Measurements from ENCODE around the gene CDH7.

The CDH7 gene

GRCh38 chr18:65791719-65792118 is 40.9 kb downstream of the CDH7 start:
- TF ChIP-seq, protein P1, sequence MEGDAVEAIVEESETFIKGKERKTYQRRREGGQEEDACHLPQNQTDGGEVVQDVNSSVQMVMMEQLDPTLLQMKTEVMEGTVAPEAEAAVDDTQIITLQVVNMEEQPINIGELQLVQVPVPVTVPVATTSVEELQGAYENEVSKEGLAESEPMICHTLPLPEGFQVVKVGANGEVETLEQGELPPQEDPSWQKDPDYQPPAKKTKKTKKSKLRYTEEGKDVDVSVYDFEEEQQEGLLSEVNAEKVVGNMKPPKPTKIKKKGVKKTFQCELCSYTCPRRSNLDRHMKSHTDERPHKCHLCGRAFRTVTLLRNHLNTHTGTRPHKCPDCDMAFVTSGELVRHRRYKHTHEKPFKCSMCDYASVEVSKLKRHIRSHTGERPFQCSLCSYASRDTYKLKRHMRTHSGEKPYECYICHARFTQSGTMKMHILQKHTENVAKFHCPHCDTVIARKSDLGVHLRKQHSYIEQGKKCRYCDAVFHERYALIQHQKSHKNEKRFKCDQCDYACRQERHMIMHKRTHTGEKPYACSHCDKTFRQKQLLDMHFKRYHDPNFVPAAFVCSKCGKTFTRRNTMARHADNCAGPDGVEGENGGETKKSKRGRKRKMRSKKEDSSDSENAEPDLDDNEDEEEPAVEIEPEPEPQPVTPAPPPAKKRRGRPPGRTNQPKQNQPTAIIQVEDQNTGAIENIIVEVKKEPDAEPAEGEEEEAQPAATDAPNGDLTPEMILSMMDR (conservative IDR thresholded peaks at IDR 0.05; ENCODE audit: low read length) = no peak
- no peak for TF ChIP-seq EZH2phosphoT487 (IDR thresholded peaks at IDR 0.05; ENCODE audit: borderline replicate concordance)
- H4K20me1 ChIP-seq (ENCODE audit: insufficient read depth, low read length, poor library complexity, severe bottlenecking) = no peaks in the 10 kb centered on the region

GRCh38 chr18:65792456-65793074 is 41.8 kb downstream of the CDH7 start:
- Histone ChIP-seq H3K27me3 (ENCODE audit: insufficient read depth, low read length, poor library complexity, severe bottlenecking) (no peaks in the 10 kb centered on the region), H3K4me2 (ENCODE audit: low read depth, low read length, poor library complexity, severe bottlenecking) (no peak overlapping the region), H3K4me3 (ENCODE audit: low read length, poor library complexity, severe bottlenecking) (no peak overlapping the region), H3K79me2 (ENCODE audit: insufficient read depth, low read length) (no peaks in the 10 kb centered on the region), H3K9me2 (replicated peaks; ENCODE audit: low read depth, low read length) (no peaks in the 10 kb centered on the region), H3F3A (ENCODE audit: low read depth) (no peaks in the 10 kb centered on the region), H3K36me3 (ENCODE audit: insufficient read depth, low read length) (no peaks in the 10 kb centered on the region), H2AFZ (ENCODE audit: low read length) (no peak overlapping the region), H3K4me1 (ENCODE audit: insufficient read depth, low read length, poor library complexity, severe bottlenecking) (no peaks in the 10 kb centered on the region), H4K20me1 (ENCODE audit: insufficient read depth, low read length, poor library complexity, severe bottlenecking) (no peaks in the 10 kb centered on the region), H3K9ac (ENCODE audit: low read depth, low read length, poor library complexity, severe bottlenecking) (no peak overlapping the region), H3K9me3 (ENCODE audit: insufficient read depth, low read depth, low read length) (no peaks in the 10 kb centered on the region)
- no peak for TF ChIP-seq EZH2phosphoT487 (IDR thresholded peaks at IDR 0.05; ENCODE audit: borderline replicate concordance)
- TF ChIP-seq, protein P1 (conservative IDR thresholded peaks at IDR 0.05; ENCODE audit: low read length) = 0 out of 2 replicates have a peak, but pooled peaks have one; percentile 9

More at GRCh38 chr18:65791719-65792118, 40.9 kb downstream of the CDH7 start:
- no peak overlapping the region for H3K4me2 ChIP-seq (ENCODE audit: low read depth, low read length, poor library complexity, severe bottlenecking)
- H3K27me3 ChIP-seq (ENCODE audit: insufficient read depth, low read length, poor library complexity, severe bottlenecking) = no peaks in the 10 kb centered on the region
- no peaks in the 10 kb centered on the region for H3K9me2 ChIP-seq (replicated peaks; ENCODE audit: low read depth, low read length)
- H3F3A ChIP-seq (ENCODE audit: low read depth) = no peaks in the 10 kb centered on the region
- no peak overlapping the region for H2AFZ ChIP-seq (ENCODE audit: low read length)
- no peaks in the 10 kb centered on the region for H3K79me2 ChIP-seq (ENCODE audit: insufficient read depth, low read length)
- H3K9ac ChIP-seq (ENCODE audit: low read depth, low read length, poor library complexity, severe bottlenecking) = no peak overlapping the region
- no peak overlapping the region for H3K4me3 ChIP-seq (ENCODE audit: low read length, poor library complexity, severe bottlenecking)
- H3K9me3 ChIP-seq (ENCODE audit: insufficient read depth, low read depth, low read length) = no peaks in the 10 kb centered on the region
- no peaks in the 10 kb centered on the region for H3K4me1 ChIP-seq (ENCODE audit: insufficient read depth, low read length, poor library complexity, severe bottlenecking)
- no peaks in the 10 kb centered on the region for H3K36me3 ChIP-seq (ENCODE audit: insufficient read depth, low read length)

GRCh38 chr18:65808759-65809158 is 57.9 kb downstream of the CDH7 start:
- Histone ChIP-seq H3K4me1 (ENCODE audit: insufficient read depth, low read length, poor library complexity, severe bottlenecking) (no peaks in the 10 kb centered on the region), H3K9me3 (ENCODE audit: insufficient read depth, low read depth, low read length) (no peaks in the 10 kb centered on the region), H3K79me2 (ENCODE audit: insufficient read depth, low read length) (no peaks in the 10 kb centered on the region), H2AFZ (ENCODE audit: low read length) (no peak overlapping the region), H3K27me3 (ENCODE audit: insufficient read depth, low read length, poor library complexity, severe bottlenecking) (no peaks in the 10 kb centered on the region), H3K9me2 (replicated peaks; ENCODE audit: low read depth, low read length) (no peaks in the 10 kb centered on the region), H3K36me3 (ENCODE audit: insufficient read depth, low read length) (no peaks in the 10 kb centered on the region), H3F3A (ENCODE audit: low read depth) (no peaks in the 10 kb centered on the region), H3K4me2 (ENCODE audit: low read depth, low read length, poor library complexity, severe bottlenecking) (no peak overlapping the region), H3K4me3 (ENCODE audit: low read length, poor library complexity, severe bottlenecking) (no peak overlapping the region), H3K9ac (ENCODE audit: low read depth, low read length, poor library complexity, severe bottlenecking) (no peak overlapping the region), H4K20me1 (ENCODE audit: insufficient read depth, low read length, poor library complexity, severe bottlenecking) (no peaks in the 10 kb centered on the region)
- no peak for TF ChIP-seq EZH2phosphoT487 (IDR thresholded peaks at IDR 0.05; ENCODE audit: borderline replicate concordance)
- TF ChIP-seq, protein P1 (conservative IDR thresholded peaks at IDR 0.05; ENCODE audit: low read length) = no peak

Measured in Loucy (cell line).